ENCODE data around the gene GPC6.

- TF ChIP-seq CTCF (IDR thresholded peaks at IDR 0.05; ENCODE audit: poor library complexity, severe bottlenecking) = no peak
- TF ChIP-seq POLR2AphosphoS5 (IDR thresholded peaks at IDR 0.05) = no peak
These were observed 1173.2 kb downstream of the GPC6 start for GRCh38 chr13:94399812-94400211.

All from neural cell (in vitro differentiated cells).